Esophagus muscularis mucosa (tissue), 4 donors: ENCODE results near the gene CUX1. TPM values are rescaled to one million over a fixed set of nuclear protein-coding genes. Genes with fewer than 3 reads are reported as not detected.

Experiments used
- DNase-seq: peaks from one replicate; pipeline ENCODE4 v3.0.0-alpha.2; 2017; ENCODE audit errors: extremely low spot score
- H3K27ac ChIP-seq, 4 donors: fragments of 200-600 bp; sonication (generic); replicated peaks in 1 of 4; 1 replicate in 3 of 4; 2 replicates in 1 of 4; pipeline ENCODE4 v1.5.1; 2016 to 2019; ENCODE audit warnings: mild to moderate bottlenecking in 1 of 4
- H3K27me3 ChIP-seq, 4 donors: fragments of 200-600 bp; sonication (generic); one replicate each; pipeline versions ENCODE4 v1.5.1 to v1.6.0; 2016 to 2019
- H3K36me3 ChIP-seq, 4 donors: fragments of 200-600 bp; sonication (generic); one replicate each; pipeline ENCODE4 v1.5.1; 2016 to 2019
- H3K4me1 ChIP-seq, 4 donors: fragments of 200-600 bp; sonication (generic); one replicate each; pipeline ENCODE4 v1.5.1; 2016 to 2019
- H3K4me3 ChIP-seq, 4 donors: fragments of 200-600 bp; sonication (generic); 1 replicate in 2 of 4; 2 replicates in 2 of 4; pipeline ENCODE4 v1.5.1; 2016 to 2019; ENCODE audit warnings: mild to moderate bottlenecking in 4 of 4, moderate library complexity in 1 of 4
- H3K9me3 ChIP-seq, 4 donors: fragments of 200-600 bp; sonication (generic); 1 replicate in 3 of 4; 2 replicates in 1 of 4; pipeline ENCODE4 v1.5.1; 2016 to 2019
- EP300 ChIP-seq: sonication (generic); formaldehyde crosslinking; IDR thresholded peaks from one replicate; pipeline ENCODE4 v1.6.1; 2017; ENCODE audit warnings: antibody characterized with exemption
- POLR2A ChIP-seq: fragments of 450-650 bp; IDR thresholded peaks from one replicate; pipeline ENCODE4 v1.6.1; 2017; ENCODE audit warnings: antibody characterized with exemption, moderate library complexity, mild to moderate bottlenecking, low read depth
- POLR2AphosphoS5 ChIP-seq, 2 donors: sonication (generic); formaldehyde crosslinking; IDR thresholded peaks; one replicate each; pipeline ENCODE4 v1.6.1; 2017; ENCODE audit warnings: antibody characterized with exemption in 2 of 2
- WGBS: methylation state at CpG from one replicate; pipeline ENCODE4 v1.1.5; 2018; 5-methylcytosine and 5-hydroxymethylcytosine counted together
- intact Hi-C: fragments of 100-400 bp; cut with DNase I; formaldehyde crosslinking; loops from one replicate; pipeline ENCODE4 v1.15.1; 2023
- total RNA-seq, 4 donors: library from RNA; depleted of rRNA; stranded (reverse); fragments of >200 nt; gene quantifications; one replicate each; pipeline versions ENCODE4 v1.1.0 to v1.2.1, GENCODE V29; 2016
- TF ChIP-seq, protein P1 (sequence below), 3 experiments: fragments of 200-600 bp in 2 of 3; fragments of 450-650 bp in 1 of 3; sonication (generic) in 2 of 3; IDR thresholded peaks; one replicate each; pipeline ENCODE4 v1.5.1; 2017 to 2019; ENCODE audit warnings: antibody characterized with exemption in 3 of 3, mild to moderate bottlenecking in 2 of 3, moderate library complexity in 1 of 3

The CUX1 gene
- total RNA-seq, 4 donors from 2014 or later, result 61.5 to 136 (median 92.3) TPM

DNA sequence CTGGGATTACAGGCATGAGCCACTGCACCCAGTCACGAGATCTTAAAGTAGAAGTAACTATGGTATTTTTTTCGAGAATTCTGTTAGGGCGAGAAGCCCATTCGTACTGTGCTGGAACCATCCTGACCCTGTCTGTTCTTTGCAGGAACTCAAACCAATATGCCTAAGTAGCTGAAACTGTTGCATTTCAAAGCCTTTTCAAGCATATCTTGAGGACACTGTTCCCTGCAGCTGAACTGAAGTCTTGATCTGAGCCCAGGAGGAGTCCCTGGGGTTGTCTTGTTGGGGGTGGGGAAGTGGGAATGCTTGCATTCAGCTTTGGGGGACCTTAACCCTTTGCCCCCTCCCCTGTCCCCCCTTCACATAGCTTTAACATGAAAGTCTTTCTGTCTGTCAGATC is 61.5 kb downstream of the CUX1 start:
- no peaks in the 10 kb centered on the region for H3K9me3 ChIP-seq
- DNase-seq, result no peak
- H3K27me3 ChIP-seq, result no peaks in the 10 kb centered on the region
- TF ChIP-seq, protein P1, sequence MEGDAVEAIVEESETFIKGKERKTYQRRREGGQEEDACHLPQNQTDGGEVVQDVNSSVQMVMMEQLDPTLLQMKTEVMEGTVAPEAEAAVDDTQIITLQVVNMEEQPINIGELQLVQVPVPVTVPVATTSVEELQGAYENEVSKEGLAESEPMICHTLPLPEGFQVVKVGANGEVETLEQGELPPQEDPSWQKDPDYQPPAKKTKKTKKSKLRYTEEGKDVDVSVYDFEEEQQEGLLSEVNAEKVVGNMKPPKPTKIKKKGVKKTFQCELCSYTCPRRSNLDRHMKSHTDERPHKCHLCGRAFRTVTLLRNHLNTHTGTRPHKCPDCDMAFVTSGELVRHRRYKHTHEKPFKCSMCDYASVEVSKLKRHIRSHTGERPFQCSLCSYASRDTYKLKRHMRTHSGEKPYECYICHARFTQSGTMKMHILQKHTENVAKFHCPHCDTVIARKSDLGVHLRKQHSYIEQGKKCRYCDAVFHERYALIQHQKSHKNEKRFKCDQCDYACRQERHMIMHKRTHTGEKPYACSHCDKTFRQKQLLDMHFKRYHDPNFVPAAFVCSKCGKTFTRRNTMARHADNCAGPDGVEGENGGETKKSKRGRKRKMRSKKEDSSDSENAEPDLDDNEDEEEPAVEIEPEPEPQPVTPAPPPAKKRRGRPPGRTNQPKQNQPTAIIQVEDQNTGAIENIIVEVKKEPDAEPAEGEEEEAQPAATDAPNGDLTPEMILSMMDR (IDR thresholded peaks at IDR 0.05), result no peak
- no peak for TF ChIP-seq POLR2AphosphoS5 (IDR thresholded peaks at IDR 0.05)
- no peak for TF ChIP-seq POLR2A
- TF ChIP-seq EP300, result no peak
- no peaks in the 10 kb centered on the region for H3K36me3 ChIP-seq
- H3K4me1 ChIP-seq, result peaks cover 66 to 79% (median 70%) of the 10 kb centered on the region in 4 donors
- no peak overlapping the region for H3K4me3 ChIP-seq
- intact Hi-C loops, result loop anchor here (5.0 kb wide), 1 partner anchor 163 kb away; no protein-coding TSS in a partner anchor
- WGBS, result 90% methylated on average over 4 of the region's 4 CpGs
- no peak overlapping the region for H3K27ac ChIP-seq

DNA sequence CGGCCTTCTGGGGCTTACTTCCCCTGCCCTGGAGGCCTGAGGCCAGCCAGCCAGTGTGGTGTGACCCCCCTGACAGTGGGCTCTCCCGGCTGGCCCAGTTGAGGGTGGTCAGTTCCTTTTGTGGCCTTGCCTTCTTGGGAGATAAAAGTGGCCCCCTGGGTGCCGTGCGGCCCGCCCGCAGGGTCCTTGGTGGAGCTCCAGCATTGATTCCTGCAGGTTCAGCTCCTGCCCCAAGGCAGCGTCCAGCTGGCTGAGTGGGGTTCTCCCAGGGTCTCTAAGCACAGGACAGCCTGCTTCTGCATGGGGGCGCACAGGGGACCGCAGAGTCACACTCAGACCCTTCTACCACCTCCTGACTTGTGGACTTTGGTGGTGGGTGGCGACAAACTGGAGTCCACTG is 62.1 kb downstream of the CUX1 start:
- Histone ChIP-seq H3K27me3 (no peaks in the 10 kb centered on the region), H3K4me3 (no peak overlapping the region), H3K36me3 (no peaks in the 10 kb centered on the region), H3K9me3 (no peaks in the 10 kb centered on the region), H3K27ac (no peak overlapping the region), H3K4me1 (peaks cover 60 to 77% (median 68%) of the 10 kb centered on the region in 4 donors)
- no peak for TF ChIP-seq EP300
- TF ChIP-seq, protein P1 (IDR thresholded peaks at IDR 0.05), result no peak
- no peak for TF ChIP-seq POLR2AphosphoS5 (IDR thresholded peaks at IDR 0.05)
- no peak for TF ChIP-seq POLR2A
- 95% methylated on average over 10 of the region's 10 CpGs for WGBS
- no peak for DNase-seq
- intact Hi-C loops, result loop anchor here (5.0 kb wide), 1 partner anchor 163 kb away; no protein-coding TSS in a partner anchor

DNA sequence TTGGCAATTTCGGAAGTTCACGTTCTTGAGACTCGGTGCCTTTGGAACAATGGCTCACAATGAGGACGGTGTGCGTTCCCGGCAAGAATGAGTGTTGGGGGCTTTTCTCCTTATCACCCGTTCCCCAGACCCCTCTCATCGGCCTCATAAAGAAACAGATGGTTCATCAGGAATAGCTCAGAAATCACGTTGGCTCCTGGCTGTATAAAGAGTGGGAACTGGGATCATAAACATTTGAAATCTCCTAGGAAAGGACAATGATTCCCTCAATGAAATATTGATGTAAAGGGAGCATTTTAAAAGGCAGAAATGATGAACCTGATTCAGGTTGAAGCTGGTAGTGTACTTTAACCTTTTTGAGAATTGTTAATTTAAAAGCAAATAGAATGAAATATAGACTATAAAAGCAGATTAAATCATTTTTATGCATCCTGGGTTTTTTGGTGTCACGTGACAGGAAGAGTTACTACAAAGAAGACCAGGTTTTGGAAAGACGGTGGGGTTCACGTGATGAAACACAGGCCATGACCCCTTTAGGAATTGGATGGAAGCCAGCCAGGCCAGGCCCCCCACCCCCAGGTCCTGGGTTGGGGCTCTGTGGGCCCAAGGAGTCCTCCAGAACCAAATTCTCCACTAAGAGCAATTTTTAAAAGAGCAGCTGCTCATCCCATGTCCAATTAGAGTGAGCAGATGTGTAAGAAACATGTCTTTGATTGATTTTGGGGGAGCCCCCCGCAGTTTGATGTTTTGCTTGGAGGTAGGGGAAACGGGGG is 63.0 kb downstream of the CUX1 start:
- WGBS, result 68% methylated on average over 14 of the region's 14 CpGs
- intact Hi-C loops, result loop anchor here (5.0 kb wide), 3 partner anchors 57 to 72 kb away; partner anchors contain the start of gene CUX1
- no peaks in the 10 kb centered on the region for H3K36me3 ChIP-seq
- H3K27ac ChIP-seq, result peak overlapping the region; percentile 83 to 91 (median 84)
- H3K4me3 ChIP-seq, result no peak overlapping the region
- no peak for DNase-seq
- H3K4me1 ChIP-seq, result peaks cover 61 to 77% (median 68%) of the 10 kb centered on the region in 4 donors
- H3K27me3 ChIP-seq, result no peaks in the 10 kb centered on the region
- TF ChIP-seq EP300 (no peak), POLR2AphosphoS5 (IDR thresholded peaks at IDR 0.05) (no peak), POLR2A (no peak)
- TF ChIP-seq, protein P1 (IDR thresholded peaks at IDR 0.05), result no peak
- H3K9me3 ChIP-seq, result no peaks in the 10 kb centered on the region

DNA sequence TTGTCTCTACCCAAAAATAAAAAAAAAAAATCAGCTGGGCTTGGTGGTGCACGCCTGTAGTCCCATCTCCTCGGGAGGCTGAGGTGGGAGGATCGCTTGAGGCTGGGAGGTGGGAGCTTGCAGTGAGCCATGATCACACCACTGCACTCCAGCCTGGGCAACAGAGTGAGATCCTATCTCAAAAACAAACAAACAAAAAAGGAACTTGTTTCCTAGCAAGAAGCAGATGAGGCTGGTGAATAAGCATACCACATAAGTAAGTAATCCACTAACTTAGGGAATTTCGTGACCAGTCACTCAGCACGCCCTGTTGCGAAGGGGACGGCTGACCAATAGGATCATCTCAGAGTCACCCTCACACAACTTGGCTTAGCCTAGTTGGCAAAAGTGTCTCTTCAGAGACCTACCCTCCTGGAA is 64.6 kb downstream of the CUX1 start:
- DNase-seq, result no peak
- H3K9me3 ChIP-seq, result no peaks in the 10 kb centered on the region
- intact Hi-C loops, result loop anchor here (5.0 kb wide), 3 partner anchors 55 to 70 kb away; partner anchors contain the start of gene CUX1
- no peak overlapping the region for H3K4me3 ChIP-seq
- H3K4me1 ChIP-seq, result peaks cover 68 to 79% (median 72%) of the 10 kb centered on the region in 4 donors
- 82% methylated on average over 7 of the region's 7 CpGs for WGBS
- no peak for TF ChIP-seq POLR2AphosphoS5 (IDR thresholded peaks at IDR 0.05)
- TF ChIP-seq, protein P1 (IDR thresholded peaks at IDR 0.05), result no peak
- no peak for TF ChIP-seq EP300
- no peak for TF ChIP-seq POLR2A
- no peaks in the 10 kb centered on the region for H3K27me3 ChIP-seq
- peak overlapping the region; percentile 83 to 91 (median 84) for H3K27ac ChIP-seq
- no peaks in the 10 kb centered on the region for H3K36me3 ChIP-seq
